HG03439 (cell line): Measurements from ENCODE around the gene SLC8A2.

ENCODE experiments used
- ATAC-seq: cut with Tn5 transposase; IDR thresholded peaks from one replicate; pipeline ENCODE4 v1.9.1; 2021; ENCODE audit warnings: mild to moderate bottlenecking, moderate library complexity; ENCODE audit not compliant: unreplicated experiment

Gene SLC8A2

GRCh38 chr19:47503826-47504150 is 32.1 kb upstream of the SLC8A2 start:
- ATAC-seq: no peak

- no peak for ATAC-seq
Measured at GRCh38 chr19:47503130-47503825, 31.6 kb upstream of the SLC8A2 start.

GRCh38 chr19:47499863-47500830 is 28.5 kb upstream of the SLC8A2 start:
- no peak for ATAC-seq

GRCh38 chr19:47499371-47499770 is 27.7 kb upstream of the SLC8A2 start:
- ATAC-seq: no peak

- ATAC-seq: no peak
Measured at GRCh38 chr19:47498561-47498960, 26.9 kb upstream of the SLC8A2 start.

- no peak for ATAC-seq
Measured at GRCh38 chr19:47497821-47498520, 26.3 kb upstream of the SLC8A2 start.

GRCh38 chr19:47497050-47497766 is 25.5 kb upstream of the SLC8A2 start:
- no peak for ATAC-seq

- no peak for ATAC-seq
Measured at GRCh38 chr19:47495478-47496372, 24.0 kb upstream of the SLC8A2 start.

- ATAC-seq: no peak
Measured at GRCh38 chr19:47494729-47495128, 23.0 kb upstream of the SLC8A2 start.

- ATAC-seq: no peak
Measured at GRCh38 chr19:47494211-47494547, 22.5 kb upstream of the SLC8A2 start.

GRCh38 chr19:47493378-47494210 is 21.9 kb upstream of the SLC8A2 start:
- ATAC-seq: no peak

GRCh38 chr19:47492571-47493377 is 21.1 kb upstream of the SLC8A2 start:
- no peak for ATAC-seq

- ATAC-seq: no peak
Measured at GRCh38 chr19:47492137-47492533, 20.4 kb upstream of the SLC8A2 start.

- ATAC-seq: no peak
Measured at GRCh38 chr19:47491358-47492136, 19.9 kb upstream of the SLC8A2 start.

- no peak for ATAC-seq
Measured at GRCh38 chr19:47490847-47491246, 19.2 kb upstream of the SLC8A2 start.

- ATAC-seq: no peak
Measured at GRCh38 chr19:47490031-47490430, 18.3 kb upstream of the SLC8A2 start.

GRCh38 chr19:47489072-47489914 is 17.6 kb upstream of the SLC8A2 start:
- no peak for ATAC-seq
